ENCODE measurements around the gene THRAP3. TPM values are rescaled to one million over a fixed set of nuclear protein-coding genes. Genes with fewer than 3 reads are reported as not detected.
A peak's percentile ranks its signal among the peaks of the same experiment; 100 is the strongest.

Gene THRAP3
- polyA plus RNA-seq, 1 of the 3 experiments (the other 2 are of a cell fraction) = 33.7 TPM

GRCh38 chr1:36178471-36179219 lies 45.6 kb upstream of the THRAP3 start:
- H3K36me3 ChIP-seq (replicated peaks in 1 of 2; ENCODE audit: control insufficient read depth in 1 of 2, insufficient read depth in 2 of 2, low read length in 1 of 2) = peaks cover 45 to 58% of the 10 kb centered on the region in 2 experiments
- no peak overlapping the region for H3K4me2 ChIP-seq
- H3K4me1 ChIP-seq (ENCODE audit: control insufficient read depth in 1 of 2, insufficient read depth in 2 of 2, low read depth in 1 of 2, low read length in 1 of 2) = peaks cover 0 to 6% of the 10 kb centered on the region in 2 experiments; a peak in 1 of 4 replicates
- H3K79me2 ChIP-seq (ENCODE audit: insufficient read depth) = peaks cover 32% of the 10 kb centered on the region
- WGBS (ENCODE audit: low lambda C conversion rate) = 96% methylated on average over 62 of the region's 62 CpGs
- peaks cover 20% of the 10 kb centered on the region for H3F3A ChIP-seq (replicated peaks; ENCODE audit: insufficient read depth)
- no peak overlapping the region for H3K4me3 ChIP-seq (ENCODE audit: low read depth in 2 of 2, low read length in 1 of 2)
- ChIA-PET POLR2A (no interaction called here), CTCF (interaction anchor here (1.5 kb wide), 1 partner anchor 10 kb away, joined by 3 read pairs; no protein-coding TSS in a partner anchor)
- H3K9ac ChIP-seq = no peak overlapping the region
- no peaks in the 10 kb centered on the region for H3K9me2 ChIP-seq
- no peaks in the 10 kb centered on the region for H3K27me3 ChIP-seq (ENCODE audit: insufficient read depth)
- H4K20me1 ChIP-seq (ENCODE audit: insufficient read depth) = peaks cover 21% of the 10 kb centered on the region; the same call in 1 of the 2 replicates
- no peak overlapping the region for H3K27ac ChIP-seq (ENCODE audit: low read depth in 2 of 2, low read length in 1 of 2)
- no peak overlapping the region for H2AFZ ChIP-seq (ENCODE audit: low read depth)
- TF ChIP-seq CHD2 (IDR thresholded peaks at IDR 0.05; ENCODE audit: low read length, partially characterized antibody) (no peak), ELF1 (IDR thresholded peaks at IDR 0.05) (no peak), FOXJ3 (CRISPR knock-in tag; IDR thresholded peaks at IDR 0.05) (no peak), NFIC (IDR thresholded peaks at IDR 0.05; ENCODE audit: borderline replicate concordance) (no peak), RAD21 (IDR thresholded peaks at IDR 0.05; ENCODE audit: low read length) (no peak), NRF1 (IDR thresholded peaks at IDR 0.05; ENCODE audit: low read depth, low read length) (no peak), CTCF (IDR thresholded peaks at IDR 0.05) (no peak), FOSL2 (IDR thresholded peaks at IDR 0.05; ENCODE audit: borderline replicate concordance, low read depth) (no peak), RCOR1 (IDR thresholded peaks at IDR 0.05; ENCODE audit: low read length) (no peak), SMC3 (IDR thresholded peaks at IDR 0.05; ENCODE audit: low read depth, low read length) (no peak), RFX5 (IDR thresholded peaks at IDR 0.05; ENCODE audit: low read length) (no peak), REST (IDR thresholded peaks at IDR 0.05; ENCODE audit: low read depth, low read length) (no peak), GATA2 (CRISPR knock-in tag; IDR thresholded peaks at IDR 0.05) (no peak)
- TF ChIP-seq, protein P1, sequence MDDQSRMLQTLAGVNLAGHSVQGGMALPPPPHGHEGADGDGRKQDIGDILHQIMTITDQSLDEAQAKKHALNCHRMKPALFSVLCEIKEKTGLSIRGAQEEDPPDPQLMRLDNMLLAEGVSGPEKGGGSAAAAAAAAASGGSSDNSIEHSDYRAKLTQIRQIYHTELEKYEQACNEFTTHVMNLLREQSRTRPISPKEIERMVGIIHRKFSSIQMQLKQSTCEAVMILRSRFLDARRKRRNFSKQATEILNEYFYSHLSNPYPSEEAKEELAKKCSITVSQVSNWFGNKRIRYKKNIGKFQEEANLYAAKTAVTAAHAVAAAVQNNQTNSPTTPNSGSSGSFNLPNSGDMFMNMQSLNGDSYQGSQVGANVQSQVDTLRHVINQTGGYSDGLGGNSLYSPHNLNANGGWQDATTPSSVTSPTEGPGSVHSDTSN (IDR thresholded peaks at IDR 0.05) = no peak
- peak; percentile 60 for DNase-seq
- H3K9me3 ChIP-seq = no peaks in the 10 kb centered on the region
